HG03045 (cell line): ENCODE measurements around the gene TULP1.

Experiments
- ATAC-seq: cut with Tn5 transposase; IDR thresholded peaks from one replicate; pipeline ENCODE4 v1.9.1; 2021; ENCODE audit warnings: mild to moderate bottlenecking, moderate library complexity; ENCODE audit not compliant: unreplicated experiment

TULP1 gene

GRCh38 chr6:35484921-35485392 lies 27.7 kb downstream of the TULP1 start:
- ATAC-seq: no peak

GRCh38 chr6:35483893-35484645 lies 28.6 kb downstream of the TULP1 start:
- no peak for ATAC-seq

GRCh38 chr6:35483490-35483889 lies 29.2 kb downstream of the TULP1 start:
- ATAC-seq: no peak

GRCh38 chr6:35483062-35483461 lies 29.6 kb downstream of the TULP1 start:
- no peak for ATAC-seq

- no peak for ATAC-seq
These were observed 31.5 kb downstream of the TULP1 start for GRCh38 chr6:35481226-35481625.

- ATAC-seq: no peak
These were observed 32.5 kb downstream of the TULP1 start for GRCh38 chr6:35480176-35480575.

- ATAC-seq: no peak
These were observed 34.4 kb downstream of the TULP1 start for GRCh38 chr6:35478259-35478658.

GRCh38 chr6:35477551-35478179 lies 35.0 kb downstream of the TULP1 start:
- ATAC-seq: no peak

- ATAC-seq: no peak
These were observed 35.7 kb downstream of the TULP1 start for GRCh38 chr6:35477028-35477427.

GRCh38 chr6:35476004-35476403 lies 36.7 kb downstream of the TULP1 start:
- no peak for ATAC-seq

- no peak for ATAC-seq
These were observed 37.1 kb downstream of the TULP1 start for GRCh38 chr6:35475573-35475972.

- no peak for ATAC-seq
These were observed 37.6 kb downstream of the TULP1 start for GRCh38 chr6:35474942-35475570.

GRCh38 chr6:35474131-35474941 lies 38.4 kb downstream of the TULP1 start:
- no peak for ATAC-seq

- ATAC-seq: no peak
These were observed 38.9 kb downstream of the TULP1 start for GRCh38 chr6:35473850-35474130.

GRCh38 chr6:35473075-35473849 lies 39.4 kb downstream of the TULP1 start:
- no peak for ATAC-seq

- ATAC-seq: no peak
These were observed 40.8 kb downstream of the TULP1 start for GRCh38 chr6:35471836-35472345.

- ATAC-seq: no peak
These were observed 42.0 kb downstream of the TULP1 start for GRCh38 chr6:35470663-35471120.

GRCh38 chr6:35469751-35470662 lies 42.7 kb downstream of the TULP1 start:
- ATAC-seq: no peak
